GM04503 (cell line): ENCODE results near the gene PRR14L.

Experiments
- DNase-seq: peaks from one replicate; pipeline ENCODE4 v3.0.0-alpha.2; 2012; ENCODE audit warnings: low read depth

Gene PRR14L

GRCh38 chr22:31639436-31640039, 110.4 kb downstream of the PRR14L start:
- DNase-seq: no peak

GRCh38 chr22:31637891-31638618, 111.9 kb downstream of the PRR14L start:
- no peak for DNase-seq

GRCh38 chr22:31637447-31637890, 112.5 kb downstream of the PRR14L start:
- no peak for DNase-seq

- no peak for DNase-seq
Observed at GRCh38 chr22:31635638-31636306, 114.2 kb downstream of the PRR14L start.

- no peak for DNase-seq
Observed at GRCh38 chr22:31631436-31631835, 118.5 kb downstream of the PRR14L start.
